ENCODE data around the gene COPS6. TPM values are rescaled to one million over a fixed set of nuclear protein-coding genes. Genes with fewer than 3 reads are reported as not detected.
A peak's percentile ranks its signal among the peaks of the same experiment; 100 is the strongest.

Gene COPS6
- total and polyA plus RNA-seq, 9 donors: 42.3 to 100 (median 93.6) TPM

- Histone ChIP-seq H3K4me3 (ENCODE audit: low read length) (no peak overlapping the region), H3K36me3 (ENCODE audit: control insufficient read depth, insufficient read depth, low read length) (peaks cover 49% of the 10 kb centered on the region), H3K27ac (ENCODE audit: low read length) (no peak overlapping the region), H3K27me3 (ENCODE audit: control insufficient read depth, insufficient read depth, low read length) (no peaks in the 10 kb centered on the region), H3K9me3 (replicated peaks; ENCODE audit: control insufficient read depth, low read depth, low read length) (no peaks in the 10 kb centered on the region), H3K4me1 (ENCODE audit: control insufficient read depth, insufficient read depth, low read length) (no peaks in the 10 kb centered on the region)
- no peak for DNase-seq
- WGBS (ENCODE audit: insufficient coverage): 96% methylated on average over 4 of the region's 5 CpGs
Measured at GRCh38 chr7:100059251-100059739, 29.5 kb upstream of the COPS6 start.

GRCh38 chr7:100061518-100062193 lies 27.1 kb upstream of the COPS6 start:
- H3K4me3 ChIP-seq (ENCODE audit: low read length): no peak overlapping the region
- WGBS (ENCODE audit: insufficient coverage): 94% methylated on average over 5 of the region's 11 CpGs
- peak; percentile 66 for DNase-seq
- H3K27me3 ChIP-seq (ENCODE audit: control insufficient read depth, insufficient read depth, low read length): no peaks in the 10 kb centered on the region
- H3K4me1 ChIP-seq (ENCODE audit: control insufficient read depth, insufficient read depth, low read length): no peaks in the 10 kb centered on the region
- peak overlapping the region; percentile 45 for H3K27ac ChIP-seq (ENCODE audit: low read length)
- H3K9me3 ChIP-seq (replicated peaks; ENCODE audit: control insufficient read depth, low read depth, low read length): no peaks in the 10 kb centered on the region
- H3K36me3 ChIP-seq (ENCODE audit: control insufficient read depth, insufficient read depth, low read length): peaks cover 65% of the 10 kb centered on the region

GRCh38 chr7:100063376-100063775 lies 25.4 kb upstream of the COPS6 start:
- no peaks in the 10 kb centered on the region for H3K4me1 ChIP-seq (ENCODE audit: control insufficient read depth, insufficient read depth, low read length)
- H3K27me3 ChIP-seq (ENCODE audit: control insufficient read depth, insufficient read depth, low read length): no peaks in the 10 kb centered on the region
- no peaks in the 10 kb centered on the region for H3K9me3 ChIP-seq (replicated peaks; ENCODE audit: control insufficient read depth, low read depth, low read length)

GRCh38 chr7:100064162-100064561 lies 24.6 kb upstream of the COPS6 start:
- Histone ChIP-seq H3K4me3 (ENCODE audit: low read length) (no peak overlapping the region), H3K9me3 (replicated peaks; ENCODE audit: control insufficient read depth, low read depth, low read length) (peaks cover 3% of the 10 kb centered on the region), H3K27me3 (ENCODE audit: control insufficient read depth, insufficient read depth, low read length) (no peaks in the 10 kb centered on the region), H3K36me3 (ENCODE audit: control insufficient read depth, insufficient read depth, low read length) (peaks cover 47% of the 10 kb centered on the region), H3K27ac (ENCODE audit: low read length) (no peak overlapping the region), H3K4me1 (ENCODE audit: control insufficient read depth, insufficient read depth, low read length) (no peaks in the 10 kb centered on the region)
- DNase-seq: no peak
- 87% methylated on average over 3 of the region's 9 CpGs for WGBS (ENCODE audit: insufficient coverage)

More at GRCh38 chr7:100063376-100063775, 25.4 kb upstream of the COPS6 start:
- Histone ChIP-seq H3K36me3 (ENCODE audit: control insufficient read depth, insufficient read depth, low read length) (peaks cover 53% of the 10 kb centered on the region), H3K27ac (ENCODE audit: low read length) (no peak overlapping the region), H3K4me3 (ENCODE audit: low read length) (no peak overlapping the region)
- DNase-seq: no peak
- WGBS (ENCODE audit: insufficient coverage): 94% methylated on average over 2 of the region's 4 CpGs

GRCh38 chr7:100065452-100066186 lies 23.1 kb upstream of the COPS6 start:
- peak; percentile 56 for DNase-seq
- Histone ChIP-seq H3K27ac (ENCODE audit: low read length) (no peak overlapping the region), H3K4me3 (ENCODE audit: low read length) (no peak overlapping the region), H3K4me1 (ENCODE audit: control insufficient read depth, insufficient read depth, low read length) (no peaks in the 10 kb centered on the region), H3K36me3 (ENCODE audit: control insufficient read depth, insufficient read depth, low read length) (peaks cover 56% of the 10 kb centered on the region), H3K9me3 (replicated peaks; ENCODE audit: control insufficient read depth, low read depth, low read length) (peaks cover 16% of the 10 kb centered on the region), H3K27me3 (ENCODE audit: control insufficient read depth, insufficient read depth, low read length) (no peaks in the 10 kb centered on the region)
- WGBS (ENCODE audit: insufficient coverage): 100% methylated on average over 1 of the region's 8 CpGs

- no peak for DNase-seq
- Histone ChIP-seq H3K36me3 (ENCODE audit: control insufficient read depth, insufficient read depth, low read length) (peaks cover 66% of the 10 kb centered on the region), H3K27ac (ENCODE audit: low read length) (no peak overlapping the region), H3K4me1 (ENCODE audit: control insufficient read depth, insufficient read depth, low read length) (no peaks in the 10 kb centered on the region), H3K9me3 (replicated peaks; ENCODE audit: control insufficient read depth, low read depth, low read length) (peaks cover 29% of the 10 kb centered on the region), H3K4me3 (ENCODE audit: low read length) (no peak overlapping the region), H3K27me3 (ENCODE audit: control insufficient read depth, insufficient read depth, low read length) (no peaks in the 10 kb centered on the region)
- 87% methylated on average over 7 of the region's 7 CpGs for WGBS (ENCODE audit: insufficient coverage)
Measured at GRCh38 chr7:100066953-100067352, 21.8 kb upstream of the COPS6 start.

- H3K27ac ChIP-seq (ENCODE audit: low read length): no peak overlapping the region
- no peak overlapping the region for H3K4me3 ChIP-seq (ENCODE audit: low read length)
- H3K9me3 ChIP-seq (replicated peaks; ENCODE audit: control insufficient read depth, low read depth, low read length): peaks cover 50% of the 10 kb centered on the region
- 88% methylated on average over 4 of the region's 5 CpGs for WGBS (ENCODE audit: insufficient coverage)
- H3K27me3 ChIP-seq (ENCODE audit: control insufficient read depth, insufficient read depth, low read length): no peaks in the 10 kb centered on the region
- no peaks in the 10 kb centered on the region for H3K4me1 ChIP-seq (ENCODE audit: control insufficient read depth, insufficient read depth, low read length)
- DNase-seq: no peak
- H3K36me3 ChIP-seq (ENCODE audit: control insufficient read depth, insufficient read depth, low read length): peaks cover 75% of the 10 kb centered on the region
Measured at GRCh38 chr7:100069991-100070390, 18.8 kb upstream of the COPS6 start.

- Histone ChIP-seq H3K27me3 (ENCODE audit: control insufficient read depth, insufficient read depth, low read length) (no peaks in the 10 kb centered on the region), H3K4me1 (ENCODE audit: control insufficient read depth, insufficient read depth, low read length) (no peaks in the 10 kb centered on the region), H3K4me3 (ENCODE audit: low read length) (no peak overlapping the region), H3K27ac (ENCODE audit: low read length) (no peak overlapping the region), H3K9me3 (replicated peaks; ENCODE audit: control insufficient read depth, low read depth, low read length) (peaks cover 50% of the 10 kb centered on the region), H3K36me3 (ENCODE audit: control insufficient read depth, insufficient read depth, low read length) (peaks cover 75% of the 10 kb centered on the region)
- no CpG with 5 or more reads among the region's 11 CpGs for WGBS (ENCODE audit: insufficient coverage)
- DNase-seq: no peak
Measured at GRCh38 chr7:100071018-100071723, 17.6 kb upstream of the COPS6 start.

- no peaks in the 10 kb centered on the region for H3K4me1 ChIP-seq (ENCODE audit: control insufficient read depth, insufficient read depth, low read length)
- peaks cover 53% of the 10 kb centered on the region for H3K9me3 ChIP-seq (replicated peaks; ENCODE audit: control insufficient read depth, low read depth, low read length)
- no peak for DNase-seq
- no peaks in the 10 kb centered on the region for H3K27me3 ChIP-seq (ENCODE audit: control insufficient read depth, insufficient read depth, low read length)
- H3K4me3 ChIP-seq (ENCODE audit: low read length): no peak overlapping the region
- peaks cover 84% of the 10 kb centered on the region for H3K36me3 ChIP-seq (ENCODE audit: control insufficient read depth, insufficient read depth, low read length)
- no peak overlapping the region for H3K27ac ChIP-seq (ENCODE audit: low read length)
- WGBS (ENCODE audit: insufficient coverage): 97% methylated on average over 10 of the region's 10 CpGs
Measured at GRCh38 chr7:100072462-100072861, 16.3 kb upstream of the COPS6 start.

- 93% methylated on average over 3 of the region's 7 CpGs for WGBS (ENCODE audit: insufficient coverage)
- Histone ChIP-seq H3K4me3 (ENCODE audit: low read length) (no peak overlapping the region), H3K27me3 (ENCODE audit: control insufficient read depth, insufficient read depth, low read length) (no peaks in the 10 kb centered on the region), H3K36me3 (ENCODE audit: control insufficient read depth, insufficient read depth, low read length) (peaks cover 94% of the 10 kb centered on the region), H3K4me1 (ENCODE audit: control insufficient read depth, insufficient read depth, low read length) (peaks cover 6% of the 10 kb centered on the region), H3K27ac (ENCODE audit: low read length) (no peak overlapping the region), H3K9me3 (replicated peaks; ENCODE audit: control insufficient read depth, low read depth, low read length) (peaks cover 45% of the 10 kb centered on the region)
- DNase-seq: no peak
Measured at GRCh38 chr7:100074841-100075240, 13.9 kb upstream of the COPS6 start.

Measured in muscle of leg (tissue), 11 donors.